Activated T-cell treated with anti-CD3 and anti-CD28 coated beads for 48 hours (primary cell): ENCODE data around the gene VSTM4.

ENCODE experiments used
- DNase-seq: peaks from one replicate; pipeline ENCODE4 v3.0.0-alpha.2; 2020; ENCODE audit warnings: low read depth

The VSTM4 gene, protein sequence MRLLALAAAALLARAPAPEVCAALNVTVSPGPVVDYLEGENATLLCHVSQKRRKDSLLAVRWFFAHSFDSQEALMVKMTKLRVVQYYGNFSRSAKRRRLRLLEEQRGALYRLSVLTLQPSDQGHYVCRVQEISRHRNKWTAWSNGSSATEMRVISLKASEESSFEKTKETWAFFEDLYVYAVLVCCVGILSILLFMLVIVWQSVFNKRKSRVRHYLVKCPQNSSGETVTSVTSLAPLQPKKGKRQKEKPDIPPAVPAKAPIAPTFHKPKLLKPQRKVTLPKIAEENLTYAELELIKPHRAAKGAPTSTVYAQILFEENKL

GRCh38 chr10:49115015-49115795, at the start of gene VSTM4:
Gene VSTM4, minus strand, starts transcription at chr10:49115522. Its CDS starts 37 bp downstream, at chr10:49115485.
- peak; percentile 17 for DNase-seq

GRCh38 chr10:49164559-49165188, 49.4 kb upstream of the VSTM4 start:
- DNase-seq, result peak; percentile 37

DNA sequence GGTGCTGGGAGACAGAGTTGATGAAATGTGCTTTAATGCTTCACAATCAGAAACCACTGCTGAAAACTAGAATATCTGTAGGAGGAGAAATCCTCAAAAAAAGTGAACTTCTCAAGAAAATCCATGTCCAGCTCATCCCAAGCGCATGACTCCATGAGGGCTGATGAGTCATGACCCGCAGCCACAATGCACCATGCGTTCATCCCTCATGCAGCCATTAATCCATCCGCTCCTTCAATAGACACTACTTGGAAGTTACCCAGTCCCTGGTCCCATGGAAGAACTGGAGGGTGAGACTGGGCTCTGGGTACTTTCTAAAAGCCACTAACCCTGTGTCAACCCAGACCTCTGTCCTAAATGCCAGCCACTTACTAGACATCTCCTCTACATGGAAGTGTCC, 48.4 kb upstream of the VSTM4 start:
- DNase-seq, result no peak

DNA sequence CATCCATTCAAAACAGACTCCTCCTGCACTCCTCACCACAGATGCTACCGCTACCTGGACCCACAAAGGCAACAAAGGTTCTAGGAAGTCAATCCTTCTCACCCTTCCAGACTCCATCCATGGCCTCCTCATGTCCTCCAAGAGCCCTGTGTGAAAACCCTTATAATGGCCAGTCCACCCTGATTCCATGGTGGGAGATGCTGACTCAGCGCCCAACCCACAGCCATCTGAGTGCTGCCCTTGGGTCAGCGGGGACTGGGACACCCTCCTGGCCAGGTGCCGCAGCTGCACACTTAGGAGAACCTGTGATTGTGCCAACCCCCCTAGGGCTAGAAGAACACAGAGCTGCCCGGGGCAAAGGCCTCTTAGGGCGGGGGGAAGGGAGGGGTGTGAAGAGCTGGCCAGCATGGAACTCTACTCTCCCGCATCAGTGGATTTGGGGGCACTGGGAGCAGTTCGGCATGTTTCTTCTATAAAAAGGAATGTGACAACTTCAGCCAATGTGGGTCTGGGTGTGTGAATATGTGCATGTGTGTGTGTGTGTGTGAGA, 47.5 kb upstream of the VSTM4 start:
- DNase-seq, result no peak

- no peak for DNase-seq
Observed at GRCh38 chr10:49162063-49162462, 46.7 kb upstream of the VSTM4 start.

DNA sequence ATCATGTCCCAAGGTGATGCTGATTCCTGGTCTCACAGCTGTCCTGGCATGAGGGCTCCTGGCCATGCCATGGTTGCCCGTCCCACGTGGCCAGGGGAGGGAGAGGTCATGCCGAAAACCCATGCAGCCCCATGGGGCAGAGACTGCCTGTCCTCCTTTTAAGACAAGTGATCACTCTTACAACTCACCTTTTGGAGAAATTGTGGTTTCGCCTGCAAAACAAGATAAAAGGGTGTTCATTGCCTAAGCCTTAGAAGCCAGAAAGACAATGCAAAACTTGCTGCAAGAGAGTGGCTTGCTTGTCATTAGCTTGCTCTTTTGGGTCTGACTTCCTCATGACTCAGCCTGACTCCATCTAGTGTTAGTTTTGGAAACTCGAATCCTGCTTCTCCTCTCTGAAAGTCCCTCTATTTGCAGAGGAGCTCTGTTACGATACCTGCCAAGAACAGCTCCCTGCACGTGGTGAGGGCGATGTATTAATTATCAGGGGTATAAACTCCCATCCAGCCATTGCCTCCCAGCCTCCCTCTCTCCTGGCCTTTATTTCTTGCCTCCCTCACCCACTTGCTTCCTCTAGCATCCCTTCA, 46.2 kb upstream of the VSTM4 start:
- no peak for DNase-seq

DNA sequence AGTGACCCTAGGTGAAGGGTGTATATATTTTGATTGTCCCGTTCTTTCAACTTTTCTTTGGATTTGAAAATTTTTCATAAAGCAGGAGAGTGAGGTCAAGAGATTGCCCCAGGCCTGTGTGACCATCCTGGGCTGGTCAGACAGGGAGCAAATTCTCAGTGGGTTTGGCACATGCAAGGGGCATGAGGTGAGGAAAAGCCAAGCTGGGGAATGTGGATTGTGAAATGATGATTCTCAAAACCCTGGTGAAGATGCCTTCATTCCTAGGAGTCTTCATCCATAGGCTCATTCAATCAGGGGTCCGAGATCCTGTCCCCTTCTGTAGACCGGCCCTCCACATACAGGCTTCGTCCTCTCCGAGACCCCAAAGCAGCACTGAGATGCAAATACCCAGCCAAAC, 45.5 kb upstream of the VSTM4 start:
- DNase-seq, result no peak

GRCh38 chr10:49160110-49160509, 44.8 kb upstream of the VSTM4 start:
- no peak for DNase-seq

DNA sequence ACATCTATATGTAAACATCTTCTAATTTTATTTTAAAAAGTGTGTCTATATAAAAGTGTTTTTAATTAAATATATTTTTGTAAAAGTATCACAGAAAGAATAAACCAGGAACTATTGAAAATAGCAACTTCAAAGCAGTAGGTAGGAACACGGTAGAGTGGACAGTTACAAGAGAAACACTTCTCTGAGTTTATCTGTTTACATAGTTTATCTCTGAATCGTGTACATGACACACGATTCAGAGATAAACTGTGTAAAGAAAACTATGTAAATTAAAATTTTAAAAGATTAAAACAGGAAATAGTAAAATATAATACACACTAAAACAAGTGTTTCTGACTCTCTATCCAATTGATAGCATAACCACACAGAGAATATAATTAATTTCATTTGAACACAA, 43.6 kb upstream of the VSTM4 start:
- no peak for DNase-seq

GRCh38 chr10:49158404-49158803, 43.1 kb upstream of the VSTM4 start:
- DNase-seq, result no peak

DNA sequence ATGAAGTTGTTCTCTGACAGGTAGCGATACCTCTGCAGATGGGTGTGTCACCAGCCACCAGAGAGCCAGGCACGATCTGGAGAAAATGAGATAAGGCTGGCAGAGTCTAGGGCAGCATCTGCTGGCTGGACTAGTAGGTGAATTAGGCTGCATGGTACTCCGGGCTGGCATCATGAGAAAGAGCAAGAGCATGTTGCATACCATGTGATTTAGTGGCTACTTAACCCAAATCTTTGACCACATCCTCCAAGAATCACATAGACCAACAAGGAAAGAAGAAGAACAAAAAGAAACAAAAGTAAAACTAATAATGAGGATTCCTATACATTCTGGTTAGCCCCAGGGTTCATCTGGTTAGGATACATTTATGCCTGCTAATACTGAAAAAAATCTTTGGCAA, 41.9 kb upstream of the VSTM4 start:
- DNase-seq, result no peak

DNA sequence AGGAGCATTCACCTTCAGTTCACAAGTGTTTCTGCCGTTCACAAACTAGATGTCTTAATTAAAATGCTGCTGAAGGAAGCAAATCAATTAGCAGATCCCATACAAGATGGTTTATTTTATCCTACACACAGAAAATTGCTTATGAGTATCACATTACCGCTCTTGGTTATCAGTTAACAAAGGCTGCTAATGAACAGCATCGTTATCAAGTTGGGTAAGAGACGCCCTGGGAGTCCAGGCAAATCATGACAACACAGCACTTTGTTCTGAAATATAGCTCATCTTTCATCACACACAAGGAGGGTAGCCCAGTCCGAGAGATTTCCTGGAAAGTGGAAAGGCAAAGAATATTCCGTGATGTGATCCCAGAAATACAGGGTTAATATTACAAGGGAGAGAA, 39.3 kb upstream of the VSTM4 start:
- no peak for DNase-seq

DNA sequence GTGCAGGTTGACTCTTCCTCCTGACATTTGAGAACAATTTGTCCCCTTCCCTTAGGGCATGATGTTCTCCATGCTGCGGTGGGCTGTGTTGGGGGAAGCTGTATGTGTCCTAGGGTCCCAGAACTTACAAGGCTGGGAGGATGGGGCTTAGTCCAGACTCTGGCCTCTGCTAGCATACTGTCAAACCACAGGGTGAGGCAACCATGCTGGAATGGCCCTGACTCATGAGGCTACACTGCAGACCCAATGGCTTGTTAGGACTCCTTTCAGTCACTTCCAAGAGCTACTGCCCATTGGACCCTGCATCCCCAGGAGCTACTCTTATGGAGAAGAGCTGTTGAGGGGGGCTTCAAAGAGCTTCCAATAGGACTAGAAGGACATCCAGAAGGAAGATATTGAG, 38.6 kb upstream of the VSTM4 start:
- no peak for DNase-seq

GRCh38 chr10:49153115-49153514, 37.8 kb upstream of the VSTM4 start:
- no peak for DNase-seq

DNA sequence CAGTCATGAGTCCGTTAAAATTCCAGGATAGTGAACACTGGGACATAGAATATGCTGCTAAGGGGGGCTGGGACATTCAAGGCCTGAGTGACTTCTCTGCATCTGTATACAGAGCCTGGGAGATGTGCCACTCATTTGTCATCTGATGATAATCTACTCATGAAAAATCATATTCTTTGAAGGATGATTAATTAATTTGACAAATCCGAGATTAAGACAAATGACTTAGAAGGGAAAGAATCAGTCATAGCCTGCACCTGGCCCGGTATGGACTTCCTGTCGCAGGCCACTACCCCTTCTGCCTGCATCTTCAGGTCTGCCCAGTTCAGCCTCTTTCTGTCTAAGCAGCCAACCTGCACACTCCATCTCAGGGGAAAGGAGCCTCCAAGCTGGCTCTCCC, 37.3 kb upstream of the VSTM4 start:
- no peak for DNase-seq

DNA sequence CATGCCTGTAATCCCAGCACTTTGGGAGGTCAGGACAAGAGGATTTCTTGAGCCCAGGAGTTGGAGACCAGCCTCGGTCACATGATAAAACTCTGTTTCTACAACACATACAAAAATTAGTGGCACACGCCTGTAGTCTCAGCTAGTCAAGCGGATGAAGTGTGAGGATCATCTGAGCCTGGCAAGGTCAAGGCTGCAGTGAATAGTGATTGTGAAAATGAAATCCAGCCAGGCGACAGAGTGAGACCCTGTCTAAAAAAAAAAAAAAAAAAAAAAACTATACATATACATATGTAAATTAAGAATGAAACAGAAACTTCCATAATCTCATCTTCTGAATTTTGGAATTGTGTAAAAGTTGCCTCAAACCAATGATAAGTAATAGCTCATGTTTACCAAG, 36.7 kb upstream of the VSTM4 start:
- no peak for DNase-seq

GRCh38 chr10:49151481-49151880, 36.2 kb upstream of the VSTM4 start:
- DNase-seq, result no peak

DNA sequence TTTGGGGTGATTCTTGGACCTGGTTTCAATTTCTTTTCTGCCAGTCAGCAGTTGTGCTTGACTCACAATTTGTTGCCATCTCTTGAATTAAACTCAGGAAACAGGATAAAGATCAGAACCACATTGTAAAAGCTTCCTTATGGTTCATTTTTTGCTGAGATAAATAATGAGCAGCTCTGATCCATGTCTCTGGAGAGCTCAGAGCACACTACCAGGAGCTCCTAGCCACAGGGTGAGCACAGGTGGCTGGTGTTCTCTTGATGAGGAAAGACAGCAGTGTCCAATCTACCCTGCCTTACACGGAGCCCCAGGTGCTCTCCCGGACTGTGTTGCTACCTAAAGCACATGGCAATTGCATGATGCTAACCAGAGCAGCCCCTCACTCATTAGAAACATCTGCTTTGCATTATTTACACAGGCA, 35.7 kb upstream of the VSTM4 start:
- no peak for DNase-seq

DNA sequence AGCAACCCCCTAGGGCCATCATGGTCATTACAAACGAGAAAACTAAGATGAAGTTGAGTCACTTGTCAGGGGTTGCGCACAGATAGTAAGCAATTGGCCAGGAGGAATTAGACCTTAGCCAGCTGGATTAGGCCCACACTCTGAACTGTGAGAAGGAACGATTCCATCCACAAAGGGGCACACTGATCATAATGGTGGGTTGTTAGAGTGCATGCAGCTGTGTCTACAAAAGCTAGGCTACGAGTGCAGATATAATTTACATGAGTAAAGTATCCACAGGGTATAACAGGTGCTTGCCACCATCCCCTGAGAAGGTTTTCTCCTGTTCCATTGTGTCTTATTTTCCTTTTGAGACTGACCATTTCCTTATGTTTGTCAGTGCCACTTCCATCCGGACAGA, 35.1 kb upstream of the VSTM4 start:
- no peak for DNase-seq

- no peak for DNase-seq
Observed at GRCh38 chr10:49149881-49150280, 34.6 kb upstream of the VSTM4 start.

DNA sequence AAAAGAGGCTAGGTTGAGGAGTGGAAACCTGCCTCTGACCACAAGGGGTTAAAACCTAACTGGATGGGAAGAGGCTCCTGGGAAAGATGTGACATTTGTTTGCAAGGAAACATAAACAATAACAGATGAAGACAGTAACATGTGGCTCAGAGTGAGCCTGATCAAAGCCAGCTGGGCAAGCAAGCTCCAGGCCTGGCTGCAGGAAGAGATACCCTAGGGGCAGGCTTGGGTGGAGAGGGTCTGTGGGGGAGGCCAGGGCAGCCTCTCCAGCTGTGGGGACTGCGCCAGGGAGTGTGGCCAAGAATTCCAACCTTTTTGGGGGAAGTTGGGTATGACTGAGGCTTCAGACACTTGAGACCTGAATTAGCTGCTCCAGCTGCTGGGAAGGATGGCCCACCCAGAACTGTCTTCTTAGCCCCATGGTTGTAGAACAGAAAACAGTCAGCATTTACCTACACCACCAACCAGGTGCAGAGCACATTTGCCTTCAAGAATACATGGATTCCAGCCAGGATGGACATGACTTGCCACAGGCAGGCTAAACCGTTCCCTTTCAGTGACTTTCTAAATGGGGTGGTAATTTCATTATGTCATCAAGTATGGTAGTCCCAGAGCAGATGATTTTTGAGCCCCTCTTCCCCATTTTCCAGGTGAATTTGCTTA, 28.9 kb upstream of the VSTM4 start:
- DNase-seq, result no peak

DNA sequence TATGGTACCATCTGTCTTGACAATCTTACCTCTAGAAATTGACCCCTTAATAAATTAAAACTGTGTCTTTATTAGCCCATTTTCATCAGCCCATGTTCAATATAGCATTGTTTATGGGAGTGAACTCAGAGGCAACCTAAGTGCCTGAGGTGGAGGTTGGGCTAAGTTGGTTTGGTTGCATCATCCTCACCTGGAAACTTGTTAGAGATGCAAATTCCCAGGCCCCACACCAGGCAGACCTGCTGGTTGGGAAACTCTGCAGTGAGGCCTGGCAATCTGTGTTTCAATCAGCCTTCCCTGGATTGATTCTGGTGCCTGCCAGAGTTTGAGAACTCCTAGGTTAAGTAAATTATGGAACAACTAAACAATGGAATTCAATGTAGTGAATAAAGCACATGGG, 27.9 kb upstream of the VSTM4 start:
- no peak for DNase-seq
